ENCODE measurements around the gene CDHR1.
A peak's percentile ranks its signal among the peaks of the same experiment; 100 is the strongest.

Gene CDHR1

DNA sequence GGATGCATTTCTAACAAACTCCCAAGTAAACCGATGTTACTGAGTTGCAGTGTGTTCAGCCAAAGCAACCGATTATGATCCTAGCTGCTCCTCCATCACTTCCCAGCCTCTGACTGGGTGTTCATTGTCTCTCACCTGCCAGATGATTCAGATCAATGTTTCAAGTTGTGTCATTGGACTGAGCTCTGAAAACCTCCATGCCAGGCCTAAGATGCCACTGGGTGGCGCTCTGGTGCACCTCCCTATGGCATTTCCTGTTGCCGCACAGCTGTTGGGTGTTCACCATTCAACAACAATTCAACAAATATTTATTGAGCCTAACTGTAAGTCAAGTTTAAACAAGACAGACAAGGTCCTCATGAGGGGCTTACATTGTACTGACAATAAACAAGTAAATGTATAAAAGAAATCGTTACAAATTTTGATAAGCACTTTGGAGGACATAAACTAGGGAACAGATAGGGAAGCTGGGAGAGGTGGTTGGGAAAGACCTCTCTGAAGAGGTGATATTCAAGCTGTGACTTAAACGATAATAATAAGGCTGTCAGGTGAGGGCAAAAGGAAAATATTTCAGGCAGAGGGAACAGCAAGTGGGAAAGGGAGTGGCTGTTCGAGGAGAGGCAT, 73.3 kb downstream of the CDHR1 start:
- DNase-seq = peak; percentile 39

DNA sequence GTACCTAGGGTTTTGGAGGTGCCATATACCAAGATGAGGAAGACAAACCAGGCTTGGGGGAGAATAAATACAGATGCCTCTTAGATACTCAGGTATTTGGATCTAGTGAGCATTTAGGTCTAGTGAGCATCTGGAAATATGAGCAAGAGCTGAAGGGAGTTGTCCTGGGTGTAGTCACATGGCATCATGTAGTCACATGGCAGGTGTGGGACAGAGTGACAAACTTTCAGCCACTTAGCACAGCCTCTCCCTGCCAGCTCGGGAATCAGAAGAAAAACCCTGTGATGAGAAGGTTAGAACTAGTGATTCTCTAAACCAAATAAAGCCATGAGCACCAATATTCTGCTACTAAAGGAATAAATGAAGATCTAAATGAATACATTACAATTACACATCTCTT, 74.8 kb downstream of the CDHR1 start:
- DNase-seq = no peak

Data from NCI-H82 (cell line).